ENCODE results near the gene LRRC75B. TPM values are rescaled to one million over a fixed set of nuclear protein-coding genes. Genes with fewer than 3 reads are reported as not detected.

Gene LRRC75B
- polyA plus RNA-seq, 4 donors: 25.8 to 41.2 (median 32.1) TPM

DNA sequence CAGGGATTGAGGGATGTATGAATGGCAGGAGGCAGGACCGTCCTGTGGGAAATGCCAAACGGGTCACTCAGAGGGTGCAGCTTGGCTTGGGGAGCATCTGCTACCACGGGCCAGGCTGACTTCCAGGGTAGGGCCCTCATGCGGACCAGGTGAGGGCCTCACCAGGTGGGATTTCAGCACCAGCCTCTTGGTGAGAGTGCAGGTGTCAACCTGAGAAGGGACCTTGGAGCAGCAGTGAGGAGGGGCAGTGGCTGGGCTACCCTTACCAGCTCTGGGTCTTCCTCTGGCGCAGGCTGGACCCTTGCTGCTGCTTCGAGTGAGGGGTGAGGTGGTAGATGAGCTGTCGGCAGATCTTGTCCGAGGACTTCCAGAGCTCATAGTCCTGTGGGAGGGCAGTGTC is 4.9 kb downstream of the LRRC75B start:
- no peak for DNase-seq (ENCODE audit: low read depth in 4 of 4, low spot score in 3 of 4)

DNA sequence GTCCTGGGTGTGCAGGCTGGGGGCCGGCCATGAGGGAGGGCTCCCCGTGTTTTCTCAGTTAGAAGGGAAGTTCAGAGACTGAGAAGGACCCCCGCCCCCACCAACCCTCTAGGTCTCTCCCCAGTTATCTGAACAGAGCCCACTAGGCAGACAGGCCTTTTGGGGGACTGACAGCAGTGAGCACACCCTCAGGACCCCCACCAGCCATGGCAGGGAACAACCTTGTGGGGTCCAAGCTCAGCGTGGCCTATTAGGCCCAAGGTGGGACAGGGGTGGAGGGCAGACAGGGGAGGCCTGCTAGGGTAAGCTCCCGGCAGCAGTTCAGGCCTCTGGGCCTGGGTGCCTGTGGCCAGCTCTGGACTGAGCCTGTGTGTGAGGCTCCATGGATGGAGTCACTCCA is 5.6 kb downstream of the LRRC75B start:
- DNase-seq (ENCODE audit: low read depth in 4 of 4, low spot score in 3 of 4): no peak

DNA sequence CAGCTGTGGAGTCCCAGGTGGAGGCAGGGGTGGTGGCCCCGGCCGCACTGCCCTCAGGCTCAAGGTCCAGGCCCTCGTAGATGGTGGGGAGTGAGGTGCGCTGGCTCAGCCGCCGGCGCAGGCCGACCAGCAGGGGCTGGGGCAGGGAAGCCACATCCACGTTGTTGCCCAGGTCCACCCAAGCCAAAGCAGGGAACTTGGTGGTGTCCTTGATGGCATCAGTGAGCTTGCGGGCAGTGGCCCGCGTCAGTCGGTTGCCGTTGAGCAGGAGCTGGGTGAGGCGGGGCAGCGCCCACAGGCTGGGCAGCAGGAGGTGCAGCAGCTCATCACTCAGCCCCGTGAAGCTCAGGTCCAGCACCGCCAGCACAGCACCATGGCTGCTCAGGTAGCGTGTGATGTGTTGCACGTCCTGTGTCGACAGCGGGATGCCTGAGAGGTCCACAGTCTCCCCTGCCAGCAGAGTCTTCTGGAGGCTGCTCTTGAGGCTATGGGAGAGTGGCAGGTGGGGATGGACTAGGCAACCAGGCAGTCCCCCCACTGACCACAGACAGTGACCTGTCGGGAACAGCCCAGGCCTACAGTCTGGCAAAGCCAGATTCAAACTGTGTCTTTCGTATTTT is 6.8 kb downstream of the LRRC75B start:
- DNase-seq (ENCODE audit: low read depth in 4 of 4, low spot score in 3 of 4): no peak

DNA sequence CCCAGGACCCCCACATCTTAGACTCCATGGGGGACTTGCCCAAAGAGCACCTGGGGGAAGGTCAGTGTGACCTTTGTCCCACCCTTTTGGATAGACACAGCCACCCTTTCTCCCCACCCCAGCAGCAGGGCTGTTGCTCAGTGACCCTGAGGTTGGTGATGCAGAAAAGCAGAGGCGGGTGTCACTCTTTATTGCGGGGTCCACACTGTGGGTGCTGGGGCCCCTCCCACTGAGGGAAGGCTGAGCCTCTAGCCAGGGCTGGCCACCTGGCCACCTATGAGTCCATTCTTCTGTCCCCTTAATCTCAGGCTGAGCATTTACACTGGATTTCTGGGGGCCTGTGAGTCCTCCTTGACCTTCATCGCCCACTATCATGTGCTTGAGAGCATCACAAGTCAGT is 7.4 kb downstream of the LRRC75B start:
- DNase-seq (ENCODE audit: low read depth in 4 of 4, low spot score in 3 of 4): no peak

DNA sequence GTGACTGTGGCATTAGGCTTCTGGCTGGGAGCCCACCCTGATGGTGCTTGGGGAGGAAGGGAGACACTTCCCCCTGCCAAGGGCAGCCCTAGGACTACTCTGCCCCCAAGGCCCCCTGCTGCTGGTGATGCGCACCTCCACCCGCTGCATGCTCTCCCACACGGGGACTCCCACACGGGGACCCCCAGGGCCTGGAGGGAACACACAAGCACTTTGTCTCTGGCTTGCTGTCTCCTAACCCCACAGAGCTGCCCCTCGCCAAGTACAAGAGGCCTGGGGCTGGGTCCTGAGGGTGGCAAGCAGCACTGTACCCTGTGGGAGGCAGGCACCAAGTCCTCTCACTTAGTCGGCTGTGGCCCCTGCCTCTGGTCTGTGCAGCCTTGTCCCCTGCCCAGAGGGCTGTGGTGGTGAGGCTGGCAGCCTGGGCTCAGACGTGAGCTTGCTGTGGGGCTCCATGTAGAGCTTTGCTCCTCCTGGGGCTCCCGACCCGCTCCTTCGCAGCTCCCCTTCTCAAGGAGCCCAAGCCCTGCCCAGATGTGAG is 7.9 kb downstream of the LRRC75B start:
- DNase-seq (ENCODE audit: low read depth in 4 of 4, low spot score in 3 of 4): no peak

DNA sequence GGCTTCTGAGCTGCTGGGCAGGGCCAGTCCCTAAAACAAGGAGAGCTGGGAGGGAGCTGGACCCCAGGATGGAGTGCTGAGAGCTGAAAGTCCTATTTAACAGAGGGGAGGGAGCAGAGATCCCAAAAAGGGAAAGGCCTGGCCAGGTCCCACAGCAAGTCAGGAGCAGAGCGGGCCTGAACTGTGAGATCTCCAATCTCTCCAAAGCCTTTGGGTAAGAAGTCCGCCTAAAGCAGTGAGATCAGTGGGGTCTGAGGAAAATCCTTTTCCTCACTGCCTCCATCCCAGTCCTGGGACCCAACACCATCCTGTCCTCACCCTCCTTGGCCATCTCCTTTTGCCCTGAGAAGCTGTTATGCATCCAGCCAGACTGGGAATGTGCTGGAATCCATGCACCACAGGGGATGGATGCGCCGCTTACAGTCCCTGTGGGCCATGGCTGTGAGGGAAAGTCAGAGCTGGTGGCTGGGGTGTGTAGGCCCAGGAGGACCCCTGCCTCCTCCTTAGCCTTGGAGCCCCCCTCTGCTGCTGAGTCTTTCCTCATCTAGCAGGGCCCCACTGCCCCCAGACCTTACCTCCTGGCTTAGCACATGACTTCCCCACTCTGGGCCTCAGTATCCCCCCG is 8.6 kb downstream of the LRRC75B start:
- DNase-seq (ENCODE audit: low read depth in 4 of 4, low spot score in 3 of 4): no peak

DNA sequence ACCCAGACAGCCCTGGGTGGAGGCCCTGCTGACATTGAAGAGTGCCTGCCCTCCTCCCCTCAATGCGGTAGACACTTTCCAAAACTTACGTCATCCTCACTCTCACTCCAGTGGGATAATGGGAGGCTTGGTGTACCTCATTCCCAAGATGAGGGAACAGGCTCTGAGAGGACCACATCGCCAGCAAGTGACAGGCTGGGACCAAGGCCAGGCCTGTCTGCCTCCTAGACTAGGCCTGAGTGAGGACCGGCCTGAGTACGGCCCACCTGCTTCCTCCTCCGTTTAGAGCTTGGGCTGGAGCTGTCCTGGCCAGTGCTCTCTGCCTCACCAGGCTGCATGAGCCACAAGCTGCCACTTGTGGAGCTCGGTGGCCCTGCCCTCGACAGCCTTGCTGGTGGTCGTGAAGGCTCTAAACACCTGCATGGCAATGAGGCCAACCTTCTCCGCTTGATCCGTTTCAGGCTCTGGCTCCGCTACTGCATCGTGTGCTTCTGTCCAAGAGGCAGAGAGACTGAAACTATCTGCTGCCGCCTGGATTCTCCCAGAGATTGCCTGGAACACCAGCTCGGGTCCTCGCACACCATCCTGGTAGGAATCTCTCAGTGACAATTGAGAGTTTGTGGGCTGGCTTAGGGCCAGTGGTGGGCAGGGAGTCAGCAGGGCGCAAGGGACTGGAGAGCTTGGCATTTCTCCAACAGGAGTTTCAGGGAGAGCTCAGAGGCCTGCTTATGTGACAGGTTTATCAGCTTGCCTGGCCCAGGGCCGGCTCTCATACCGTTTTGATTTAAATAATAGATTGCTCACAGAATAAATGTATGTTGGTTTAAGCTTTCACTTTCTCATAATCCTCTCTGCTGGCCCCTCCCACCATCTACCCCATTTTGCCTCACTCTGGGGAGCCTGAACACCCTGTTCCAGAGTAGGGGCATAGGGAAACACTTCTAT is 9.4 kb downstream of the LRRC75B start:
- no peak for DNase-seq (ENCODE audit: low read depth in 4 of 4, low spot score in 3 of 4)

DNA sequence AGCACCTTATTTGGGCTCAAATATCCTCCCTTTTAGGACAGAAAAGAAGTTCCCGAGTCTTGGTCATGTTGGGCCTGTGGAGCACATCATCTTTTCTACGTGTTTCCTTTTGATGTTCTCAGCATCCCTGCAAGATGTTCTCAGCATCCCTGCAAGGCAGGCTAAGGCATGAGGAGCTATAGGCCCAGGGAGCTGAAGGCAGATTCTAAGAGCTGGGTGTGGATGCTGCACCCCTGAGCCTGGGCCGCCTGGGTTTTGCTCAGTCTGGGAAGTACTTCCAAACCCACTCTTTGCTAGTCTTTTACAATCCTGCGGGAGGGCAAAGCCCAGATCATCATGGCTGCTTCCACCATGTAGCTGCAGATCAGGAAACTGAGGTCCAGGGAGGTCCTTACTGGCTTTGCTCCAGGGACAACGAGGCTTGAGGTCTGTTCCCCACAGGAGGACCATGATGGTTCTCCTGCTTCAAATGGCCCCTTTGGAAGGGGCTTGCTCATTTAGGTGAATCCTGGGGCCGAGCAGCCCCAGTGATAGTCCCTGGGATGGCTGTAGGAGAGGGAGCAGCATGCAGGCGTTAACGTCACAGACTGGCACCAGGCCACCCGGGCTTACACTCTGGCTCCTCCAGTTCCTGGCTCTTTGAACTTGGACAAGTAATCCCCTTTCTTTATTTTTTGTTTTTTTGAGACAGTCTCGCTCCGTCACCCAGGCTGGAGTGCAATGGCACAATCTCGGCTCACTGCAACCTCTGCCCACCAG is 10.6 kb downstream of the LRRC75B start:
- no peak for DNase-seq (ENCODE audit: low read depth in 4 of 4, low spot score in 3 of 4)

DNA sequence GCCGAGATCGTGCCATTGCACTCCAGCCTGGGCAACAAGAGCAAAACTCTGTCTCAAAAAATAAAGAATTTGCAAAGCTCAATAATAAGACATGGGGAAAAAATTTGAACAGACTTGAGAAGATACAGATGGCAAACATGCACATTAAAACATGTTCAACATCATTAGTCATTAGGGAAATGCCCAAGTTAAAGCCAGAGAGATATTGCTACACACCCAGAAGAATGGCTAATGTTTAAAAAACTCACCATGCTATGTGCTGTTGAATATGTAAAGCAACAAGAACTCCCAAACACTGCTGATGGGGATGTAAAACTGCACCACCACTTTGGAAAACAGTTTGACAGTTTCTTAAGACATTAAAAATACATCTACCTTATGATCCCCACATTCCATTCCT is 12.6 kb downstream of the LRRC75B start:
- no peak for DNase-seq (ENCODE audit: low read depth in 4 of 4, low spot score in 3 of 4)

DNA sequence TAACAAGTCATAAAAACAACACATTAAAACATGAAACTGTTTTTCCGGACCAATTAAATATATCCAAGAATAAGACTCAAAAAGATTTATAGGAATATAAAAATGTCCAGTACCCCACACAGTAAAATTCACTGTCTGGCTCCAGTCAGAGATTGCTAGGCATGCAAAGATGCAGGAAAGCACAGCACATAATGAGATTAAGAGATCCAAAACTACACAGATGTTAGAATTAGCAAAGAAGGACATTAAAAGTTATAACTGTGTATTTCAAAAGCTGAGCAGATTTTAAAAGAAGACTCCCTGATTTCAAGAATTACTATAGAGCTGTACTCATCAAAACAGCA is 13.6 kb downstream of the LRRC75B start:
- no peak for DNase-seq (ENCODE audit: low read depth in 4 of 4, low spot score in 3 of 4)

DNA sequence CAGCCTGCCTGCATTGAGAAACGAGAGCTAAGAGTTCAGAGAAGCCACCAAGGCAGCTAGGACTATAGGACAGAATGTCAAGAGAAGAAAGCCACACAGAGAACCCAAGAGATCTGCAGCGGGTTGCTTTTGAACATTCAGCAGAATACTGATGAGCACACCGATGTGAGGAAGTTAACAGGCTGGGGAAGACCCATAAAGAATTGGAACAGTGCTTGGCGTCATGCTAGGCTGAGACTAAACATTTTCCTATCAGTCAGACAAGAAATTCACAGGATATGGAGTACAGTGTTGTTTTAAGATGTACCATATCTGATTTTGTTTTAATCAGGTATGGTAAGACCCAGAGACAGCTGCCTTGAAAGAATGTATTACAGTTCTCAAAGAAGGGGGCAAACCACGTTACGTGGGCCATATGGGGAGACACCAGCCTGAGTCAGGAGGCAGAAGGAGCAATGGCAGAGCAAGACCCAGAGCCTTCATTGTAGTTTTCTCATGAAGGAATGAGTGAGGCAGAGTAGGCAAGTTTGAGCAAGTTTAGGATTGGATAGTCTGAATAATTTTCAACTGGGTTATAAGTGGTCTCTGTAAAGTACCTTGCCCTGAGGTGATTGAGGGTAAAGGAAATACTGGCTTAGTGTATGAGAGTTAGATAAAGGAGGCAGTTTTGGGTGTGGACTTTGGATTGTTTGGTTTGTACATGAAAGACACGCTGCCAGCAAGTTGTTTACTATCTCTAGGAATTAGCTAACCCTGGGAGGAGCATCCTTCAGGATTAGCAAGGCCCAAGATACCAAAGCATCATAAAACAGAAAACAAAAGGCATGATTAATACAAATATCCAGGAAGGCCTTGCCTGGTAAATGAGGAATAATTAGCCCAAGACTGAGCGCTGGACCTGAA is 14.3 kb downstream of the LRRC75B start:
- no peak for DNase-seq (ENCODE audit: low read depth in 4 of 4, low spot score in 3 of 4)

DNA sequence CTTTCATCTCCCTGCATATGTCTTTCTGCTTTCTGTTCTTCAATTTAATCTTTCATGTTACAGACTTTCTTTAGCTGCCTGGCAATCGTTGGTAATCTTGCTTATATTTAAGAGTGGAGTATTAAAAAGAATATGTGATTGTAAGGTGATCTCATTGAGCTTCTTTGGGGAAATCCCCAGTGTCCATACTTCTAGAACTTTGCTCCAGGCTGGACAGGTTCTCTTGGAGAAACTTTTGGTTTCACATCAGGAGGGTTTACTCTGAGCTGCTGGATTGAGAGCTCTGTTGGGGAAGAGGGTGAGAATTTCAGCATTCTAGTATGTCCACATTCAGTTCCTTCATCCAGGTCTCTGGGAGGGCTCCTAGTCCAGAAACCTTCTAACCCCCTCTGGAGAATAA is 16.1 kb downstream of the LRRC75B start:
- DNase-seq (ENCODE audit: low read depth in 4 of 4, low spot score in 3 of 4): no peak

DNA sequence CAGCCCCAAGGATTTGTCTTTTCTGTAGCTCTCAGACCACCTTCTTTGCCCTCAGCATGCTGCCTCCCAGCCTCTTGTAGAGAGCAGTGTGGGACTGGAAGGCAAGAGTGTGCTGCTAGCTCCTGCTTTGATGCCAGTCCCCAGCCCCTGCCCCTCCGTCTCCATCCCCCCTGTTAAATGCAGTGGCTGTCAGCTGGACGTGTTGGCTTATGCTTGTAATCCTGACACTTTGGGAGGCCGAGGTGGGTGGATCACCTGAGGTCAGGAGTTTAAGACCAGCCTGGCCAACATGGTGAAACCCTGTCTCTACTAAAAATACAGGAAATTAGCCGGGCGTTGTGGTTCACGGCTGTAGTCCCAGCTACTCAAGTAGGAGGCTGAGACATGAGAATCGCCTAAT is 21.6 kb downstream of the LRRC75B start:
- DNase-seq (ENCODE audit: low read depth in 4 of 4, low spot score in 3 of 4): no peak

DNA sequence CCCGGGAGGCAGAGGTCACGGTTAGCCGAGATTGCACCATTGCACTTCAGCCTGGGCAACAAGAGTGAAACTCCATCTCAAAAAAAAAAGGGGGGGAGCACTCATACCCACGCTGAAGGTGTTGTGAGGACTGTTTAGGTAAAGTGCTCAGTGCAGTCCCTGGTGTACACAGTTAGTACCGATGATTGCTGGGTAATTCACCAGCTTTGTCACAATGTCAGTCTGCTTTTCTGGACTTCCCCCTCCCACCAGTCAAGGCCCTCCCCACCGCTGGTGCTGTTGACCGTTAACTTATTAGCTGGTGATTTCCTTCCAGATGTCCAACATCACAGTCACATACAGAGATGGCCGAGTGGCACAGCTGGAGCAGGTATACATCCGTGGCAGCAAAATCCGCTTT is 25.2 kb downstream of the LRRC75B start:
- no peak for DNase-seq (ENCODE audit: low read depth in 4 of 4, low spot score in 3 of 4)

DNA sequence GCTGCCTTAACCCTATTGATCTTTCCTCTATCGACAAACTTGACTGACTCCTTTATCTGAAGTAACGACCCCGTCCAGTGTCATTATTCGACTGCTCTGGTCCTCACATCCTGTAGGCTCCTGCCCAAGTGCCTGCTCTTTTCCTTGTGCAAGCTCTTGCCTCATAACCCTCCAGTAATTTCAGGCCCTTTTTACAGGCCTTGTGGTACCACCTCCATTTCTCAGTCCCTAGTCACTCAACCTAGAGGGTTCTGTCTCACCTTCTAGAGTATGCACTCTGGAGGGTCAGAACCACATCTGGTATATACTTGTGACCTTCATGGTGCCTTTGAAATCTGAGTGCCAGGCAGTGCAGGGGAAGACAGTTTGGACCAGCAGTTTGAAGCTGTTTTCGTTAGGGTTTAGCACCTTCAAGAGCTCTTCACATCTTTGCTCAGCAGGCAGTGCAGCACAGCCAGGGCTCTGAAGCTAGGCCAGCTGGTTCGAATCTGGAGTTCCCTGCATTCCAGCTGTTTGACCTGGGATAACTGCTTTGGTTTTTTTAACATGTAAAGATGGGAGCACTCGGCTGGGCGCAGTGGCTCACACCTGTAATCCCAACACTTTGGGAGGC is 25.9 kb downstream of the LRRC75B start:
- no peak for DNase-seq (ENCODE audit: low read depth in 4 of 4, low spot score in 3 of 4)

DNA sequence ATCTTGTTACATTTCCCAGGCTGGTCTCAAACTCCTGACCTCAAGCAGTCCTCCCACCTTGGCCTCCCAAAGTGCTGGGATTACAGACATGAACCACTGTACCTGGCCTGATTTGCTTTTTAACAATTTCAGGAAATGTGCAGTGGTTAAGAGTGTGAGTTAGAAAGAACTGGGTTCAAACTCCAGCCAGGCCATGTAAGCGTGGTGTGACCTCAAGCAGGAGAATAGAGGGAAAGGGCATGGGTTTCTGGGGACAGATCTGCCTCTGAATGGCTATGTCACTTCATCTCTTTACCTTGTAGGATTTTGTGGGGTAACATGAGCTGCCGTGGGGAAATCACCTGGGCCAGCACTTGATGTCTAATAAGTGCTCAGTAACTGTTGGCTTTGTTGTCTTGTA is 27.8 kb downstream of the LRRC75B start:
- no peak for DNase-seq (ENCODE audit: low read depth in 4 of 4, low spot score in 3 of 4)

DNA sequence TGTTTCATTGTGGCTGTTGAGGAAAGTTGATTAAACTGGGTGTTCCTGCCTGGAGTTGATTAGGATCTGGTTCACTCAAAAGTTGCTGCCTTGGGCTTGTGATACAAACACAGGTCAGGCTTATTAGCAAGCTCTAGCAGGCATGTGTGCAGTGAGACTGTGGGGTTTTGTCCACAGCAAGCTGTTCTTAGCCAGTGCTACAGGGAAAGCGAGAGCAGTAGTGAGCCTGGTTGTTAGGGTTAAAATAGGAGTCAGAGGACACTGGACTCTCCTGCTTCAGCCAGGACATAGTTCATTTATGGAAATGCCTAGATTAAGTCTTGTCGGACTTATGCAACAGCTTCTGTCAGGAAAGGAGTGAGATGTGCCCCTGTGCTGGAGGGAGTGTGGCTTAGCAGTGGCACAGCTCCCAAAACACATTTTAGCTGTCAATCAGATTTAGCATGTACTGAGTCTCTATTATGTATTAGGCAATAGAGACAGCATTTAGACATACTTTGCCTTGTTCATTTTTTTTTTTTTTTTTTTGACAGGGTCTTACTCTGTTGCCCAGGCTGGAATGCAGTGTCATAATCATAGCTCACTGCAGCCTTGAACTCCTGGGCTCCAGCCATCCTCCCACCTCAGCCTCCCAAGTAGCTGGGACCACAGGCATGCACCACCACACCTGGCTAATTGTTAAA is 28.4 kb downstream of the LRRC75B start:
- DNase-seq (ENCODE audit: low read depth in 4 of 4, low spot score in 3 of 4): no peak

DNA sequence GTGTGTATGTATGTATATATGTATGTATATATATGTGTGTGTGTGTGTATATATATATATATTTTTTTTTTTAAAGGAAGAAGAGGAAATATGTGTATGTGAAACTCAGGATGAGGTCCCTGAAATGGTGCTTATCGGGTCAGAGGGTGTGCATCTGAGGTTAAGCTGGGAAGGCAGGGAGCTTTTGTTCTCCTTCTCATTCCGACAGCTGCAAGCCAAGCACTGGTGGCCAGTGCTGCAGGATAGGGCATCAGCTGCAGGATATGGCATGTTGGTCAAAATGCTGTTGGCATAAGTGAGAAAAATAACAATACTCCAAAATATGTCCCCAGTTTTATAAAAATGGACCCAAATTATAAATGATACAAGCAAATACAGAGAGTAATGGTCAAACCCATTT is 29.6 kb downstream of the LRRC75B start:
- no peak for DNase-seq (ENCODE audit: low read depth in 4 of 4, low spot score in 3 of 4)

DNA sequence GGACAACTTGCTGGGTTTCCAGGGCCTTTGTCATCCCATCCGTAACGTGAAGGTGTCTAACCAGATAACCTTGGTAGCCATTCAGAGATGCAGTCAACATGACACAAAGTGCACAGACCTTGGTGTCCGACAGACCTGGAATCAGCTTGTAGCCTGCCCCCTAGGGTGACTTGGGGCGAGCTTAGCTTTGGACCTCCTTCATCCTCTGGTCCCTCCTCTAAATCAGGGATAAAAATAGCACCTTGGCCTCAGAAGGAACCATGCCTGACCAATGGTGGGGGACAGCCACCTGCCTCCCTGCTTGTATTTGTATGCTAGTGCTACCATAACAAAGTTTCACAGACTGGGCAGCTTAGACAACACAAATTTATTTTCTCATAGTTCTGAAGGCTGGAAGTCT is 33.4 kb downstream of the LRRC75B start:
- no peak for DNase-seq (ENCODE audit: low read depth in 4 of 4, low spot score in 3 of 4)
